ENCODE measurements around the gene CAMK1G.

CAMK1G gene

DNA sequence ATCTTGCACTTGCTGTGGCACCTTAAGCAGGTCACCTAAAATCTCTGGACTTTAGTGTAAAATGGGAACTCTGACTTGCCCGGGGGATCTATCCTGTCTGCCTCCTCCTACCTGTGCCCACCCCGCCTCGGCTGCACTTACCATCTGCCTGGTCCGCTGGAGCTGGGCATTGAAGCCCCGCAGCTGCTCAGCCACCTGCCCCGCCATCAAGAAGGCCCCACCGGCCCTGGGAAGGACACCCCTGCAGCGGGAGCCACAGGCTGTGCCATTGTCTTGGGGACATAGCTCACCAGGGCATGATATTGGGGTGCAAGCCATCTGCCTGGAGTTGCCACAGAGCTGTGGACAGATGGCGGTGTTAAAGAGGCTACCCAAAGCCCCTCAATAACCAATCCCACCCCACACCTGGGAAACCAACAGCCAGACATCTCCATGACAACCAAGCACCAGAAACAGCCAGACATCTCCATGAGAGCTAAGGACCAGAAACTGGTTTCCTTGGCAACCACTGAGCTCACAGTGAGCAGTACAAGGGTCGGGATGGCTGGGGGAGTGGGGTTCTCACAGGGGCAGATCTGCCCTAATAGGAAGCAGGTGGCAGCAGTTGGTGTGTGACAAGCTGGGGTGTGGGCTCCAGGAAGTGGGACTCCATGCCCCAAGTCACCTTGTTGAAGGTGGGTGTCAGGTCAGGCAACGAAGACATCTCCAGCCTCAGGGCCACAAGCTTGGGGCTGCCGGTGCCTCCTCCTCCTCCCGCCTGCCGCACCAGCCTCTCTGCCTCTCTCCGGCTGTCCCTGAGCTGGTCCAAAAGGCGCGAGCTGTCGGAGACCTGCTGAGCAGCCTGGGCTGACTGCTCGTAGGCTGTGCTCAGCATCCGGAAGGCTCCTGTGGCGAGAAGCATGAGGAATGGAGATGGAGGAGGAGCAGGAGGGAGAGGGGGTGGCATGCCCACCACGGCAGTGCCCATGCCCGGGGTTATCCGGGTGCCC is 39.6 kb downstream of the CAMK1G start:
- TF ChIP-seq SPI1 (IDR thresholded peaks at IDR 0.05; ENCODE audit: borderline replicate concordance, low read depth) (no peak), POLR2AphosphoS5 (IDR thresholded peaks at IDR 0.05; ENCODE audit: low read depth) (no peak), GABPA (IDR thresholded peaks at IDR 0.05; ENCODE audit: low read depth) (no peak)
- TF ChIP-seq, protein P1, sequence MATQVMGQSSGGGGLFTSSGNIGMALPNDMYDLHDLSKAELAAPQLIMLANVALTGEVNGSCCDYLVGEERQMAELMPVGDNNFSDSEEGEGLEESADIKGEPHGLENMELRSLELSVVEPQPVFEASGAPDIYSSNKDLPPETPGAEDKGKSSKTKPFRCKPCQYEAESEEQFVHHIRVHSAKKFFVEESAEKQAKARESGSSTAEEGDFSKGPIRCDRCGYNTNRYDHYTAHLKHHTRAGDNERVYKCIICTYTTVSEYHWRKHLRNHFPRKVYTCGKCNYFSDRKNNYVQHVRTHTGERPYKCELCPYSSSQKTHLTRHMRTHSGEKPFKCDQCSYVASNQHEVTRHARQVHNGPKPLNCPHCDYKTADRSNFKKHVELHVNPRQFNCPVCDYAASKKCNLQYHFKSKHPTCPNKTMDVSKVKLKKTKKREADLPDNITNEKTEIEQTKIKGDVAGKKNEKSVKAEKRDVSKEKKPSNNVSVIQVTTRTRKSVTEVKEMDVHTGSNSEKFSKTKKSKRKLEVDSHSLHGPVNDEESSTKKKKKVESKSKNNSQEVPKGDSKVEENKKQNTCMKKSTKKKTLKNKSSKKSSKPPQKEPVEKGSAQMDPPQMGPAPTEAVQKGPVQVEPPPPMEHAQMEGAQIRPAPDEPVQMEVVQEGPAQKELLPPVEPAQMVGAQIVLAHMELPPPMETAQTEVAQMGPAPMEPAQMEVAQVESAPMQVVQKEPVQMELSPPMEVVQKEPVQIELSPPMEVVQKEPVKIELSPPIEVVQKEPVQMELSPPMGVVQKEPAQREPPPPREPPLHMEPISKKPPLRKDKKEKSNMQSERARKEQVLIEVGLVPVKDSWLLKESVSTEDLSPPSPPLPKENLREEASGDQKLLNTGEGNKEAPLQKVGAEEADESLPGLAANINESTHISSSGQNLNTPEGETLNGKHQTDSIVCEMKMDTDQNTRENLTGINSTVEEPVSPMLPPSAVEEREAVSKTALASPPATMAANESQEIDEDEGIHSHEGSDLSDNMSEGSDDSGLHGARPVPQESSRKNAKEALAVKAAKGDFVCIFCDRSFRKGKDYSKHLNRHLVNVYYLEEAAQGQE (IDR thresholded peaks at IDR 0.05; ENCODE audit: insufficient replicate concordance, low read depth), result no peak
- TF ChIP-seq, protein P2, sequence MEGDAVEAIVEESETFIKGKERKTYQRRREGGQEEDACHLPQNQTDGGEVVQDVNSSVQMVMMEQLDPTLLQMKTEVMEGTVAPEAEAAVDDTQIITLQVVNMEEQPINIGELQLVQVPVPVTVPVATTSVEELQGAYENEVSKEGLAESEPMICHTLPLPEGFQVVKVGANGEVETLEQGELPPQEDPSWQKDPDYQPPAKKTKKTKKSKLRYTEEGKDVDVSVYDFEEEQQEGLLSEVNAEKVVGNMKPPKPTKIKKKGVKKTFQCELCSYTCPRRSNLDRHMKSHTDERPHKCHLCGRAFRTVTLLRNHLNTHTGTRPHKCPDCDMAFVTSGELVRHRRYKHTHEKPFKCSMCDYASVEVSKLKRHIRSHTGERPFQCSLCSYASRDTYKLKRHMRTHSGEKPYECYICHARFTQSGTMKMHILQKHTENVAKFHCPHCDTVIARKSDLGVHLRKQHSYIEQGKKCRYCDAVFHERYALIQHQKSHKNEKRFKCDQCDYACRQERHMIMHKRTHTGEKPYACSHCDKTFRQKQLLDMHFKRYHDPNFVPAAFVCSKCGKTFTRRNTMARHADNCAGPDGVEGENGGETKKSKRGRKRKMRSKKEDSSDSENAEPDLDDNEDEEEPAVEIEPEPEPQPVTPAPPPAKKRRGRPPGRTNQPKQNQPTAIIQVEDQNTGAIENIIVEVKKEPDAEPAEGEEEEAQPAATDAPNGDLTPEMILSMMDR (IDR thresholded peaks at IDR 0.05; ENCODE audit: insufficient read depth, low read length), result no peak
- Histone ChIP-seq H3K4me3 (replicated peaks; ENCODE audit: insufficient read depth, low read length) (no peak overlapping the region), H3K27me3 (ENCODE audit: insufficient read depth, poor library complexity, severe bottlenecking) (no peaks in the 10 kb centered on the region), H3K27ac (replicated peaks) (no peak overlapping the region)
- DNase-seq (ENCODE audit: low read depth in 1 of 2, low spot score in 1 of 2), result no peak

DNA sequence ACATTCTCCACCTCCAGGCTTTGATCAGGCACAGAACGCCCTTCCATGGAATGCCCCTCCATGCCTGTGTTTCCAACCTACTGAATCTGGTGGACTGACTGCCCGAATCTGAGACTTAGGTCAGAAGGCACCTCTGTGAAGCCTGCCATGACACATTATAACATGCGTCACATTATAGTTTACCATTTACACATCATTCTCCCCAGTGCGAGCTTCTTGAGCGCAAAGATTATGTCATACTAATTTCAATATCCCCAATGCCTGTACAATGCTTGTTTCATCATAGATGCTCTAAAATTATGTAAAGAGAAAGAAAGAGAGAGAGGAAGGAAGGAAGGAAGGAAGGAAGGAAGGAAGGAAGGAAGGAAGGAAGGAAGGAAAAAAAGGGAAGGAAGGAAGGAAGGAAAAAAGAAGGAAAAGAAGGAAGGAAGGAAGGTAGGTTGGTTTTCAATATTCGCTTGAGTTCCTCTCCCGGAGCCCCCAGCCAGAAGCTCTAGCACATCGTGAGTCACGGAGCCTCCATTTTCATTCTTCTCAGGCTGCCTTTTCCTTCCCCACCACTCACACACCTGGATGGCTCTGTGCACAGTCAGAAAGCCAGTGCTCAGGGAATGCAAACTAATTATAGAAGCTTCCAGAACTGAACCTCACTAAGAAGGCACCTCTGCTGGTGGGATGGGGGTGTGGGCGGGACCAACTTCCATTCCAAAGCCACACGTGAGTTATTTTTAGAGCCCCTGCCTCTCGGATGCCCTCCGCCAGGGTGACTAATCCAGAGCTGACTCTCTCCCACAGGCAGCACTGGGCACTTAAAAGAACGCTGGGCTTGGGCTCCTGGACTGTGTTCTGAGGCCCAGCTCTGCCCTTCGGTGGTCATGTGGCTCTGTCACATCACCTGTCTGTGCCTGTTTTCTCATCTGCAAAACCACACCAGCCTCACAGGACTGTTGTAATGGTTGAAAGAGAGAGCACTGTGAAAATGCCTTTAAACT is 41.3 kb downstream of the CAMK1G start:
- H3K27ac ChIP-seq (replicated peaks), result no peak overlapping the region
- no peak for DNase-seq (ENCODE audit: low read depth in 1 of 2, low spot score in 1 of 2)
- H3K4me3 ChIP-seq (replicated peaks; ENCODE audit: insufficient read depth, low read length), result no peak overlapping the region
- TF ChIP-seq GABPA (IDR thresholded peaks at IDR 0.05; ENCODE audit: low read depth) (no peak), POLR2AphosphoS5 (IDR thresholded peaks at IDR 0.05; ENCODE audit: low read depth) (no peak), SPI1 (IDR thresholded peaks at IDR 0.05; ENCODE audit: borderline replicate concordance, low read depth) (no peak)
- TF ChIP-seq, protein P2 (IDR thresholded peaks at IDR 0.05; ENCODE audit: insufficient read depth, low read length), result no peak
- TF ChIP-seq, protein P1 (IDR thresholded peaks at IDR 0.05; ENCODE audit: insufficient replicate concordance, low read depth), result no peak
- no peaks in the 10 kb centered on the region for H3K27me3 ChIP-seq (ENCODE audit: insufficient read depth, poor library complexity, severe bottlenecking)

DNA sequence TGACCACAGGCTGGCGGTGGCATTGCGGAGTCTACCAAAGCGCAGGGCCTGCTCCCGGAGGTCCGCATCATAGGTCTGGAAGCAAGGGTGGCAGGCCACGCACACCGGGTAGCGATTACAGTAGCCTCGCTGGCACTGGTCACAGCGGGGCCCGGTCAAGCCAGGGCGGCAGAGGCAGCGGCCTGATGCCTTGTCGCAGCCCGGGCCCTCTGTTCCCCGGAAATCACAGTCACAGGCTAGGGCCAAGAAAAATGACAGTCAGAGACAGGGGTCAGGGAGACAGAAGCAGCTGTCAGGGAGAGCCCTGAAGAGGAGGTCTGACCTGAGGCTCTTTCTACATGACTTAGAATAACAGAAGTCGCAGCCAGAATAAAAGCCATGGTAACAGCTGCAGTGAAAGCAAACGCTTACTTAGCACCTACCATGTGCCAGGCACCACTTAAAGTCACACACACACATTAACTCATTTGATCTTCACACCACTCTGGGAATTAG is 42.3 kb downstream of the CAMK1G start:
- no peak overlapping the region for H3K27ac ChIP-seq (replicated peaks)
- H3K4me3 ChIP-seq (replicated peaks; ENCODE audit: insufficient read depth, low read length), result no peak overlapping the region
- TF ChIP-seq, protein P2 (IDR thresholded peaks at IDR 0.05; ENCODE audit: insufficient read depth, low read length), result no peak
- TF ChIP-seq GABPA (IDR thresholded peaks at IDR 0.05; ENCODE audit: low read depth), result no peak
- no peak for TF ChIP-seq POLR2AphosphoS5 (IDR thresholded peaks at IDR 0.05; ENCODE audit: low read depth)
- TF ChIP-seq SPI1 (IDR thresholded peaks at IDR 0.05; ENCODE audit: borderline replicate concordance, low read depth), result no peak
- H3K27me3 ChIP-seq (ENCODE audit: insufficient read depth, poor library complexity, severe bottlenecking), result no peaks in the 10 kb centered on the region
- DNase-seq (ENCODE audit: low read depth in 1 of 2, low spot score in 1 of 2), result no peak

Measured in HL-60 (cell line).